Adrenal gland (tissue), 12 donors: ENCODE measurements around the gene IQSEC3. TPM values are rescaled to one million over a fixed set of nuclear protein-coding genes. Genes with fewer than 3 reads are reported as not detected.

Source experiments
- DNase-seq, 7 donors: peaks; one replicate each; pipeline ENCODE4 v3.0.0-alpha.2; 2019 to 2020
- H3K27ac ChIP-seq, 5 donors: fragments of 200-600 bp; sonication (generic) in 4 of 5; 1 replicate in 3 of 5; 2 replicates in 2 of 5; pipeline versions ENCODE4 v1.5.1 to v1.8.0; 2016 to 2020; ENCODE audit warnings: mild to moderate bottlenecking in 1 of 5
- H3K27me3 ChIP-seq: fragments of 200-600 bp; 2 replicates; pipeline ENCODE4 v1.8.0; 2021
- H3K36me3 ChIP-seq, 2 donors: fragments of 200-600 bp; replicated peaks in 1 of 2; 1 replicate in 1 of 2; 2 replicates in 1 of 2; pipeline versions ENCODE4 v1.5.1 to v1.8.0; 2018 to 2022
- H3K4me1 ChIP-seq, 2 donors: fragments of 200-600 bp; replicated peaks in 1 of 2; 1 replicate in 1 of 2; 2 replicates in 1 of 2; pipeline versions ENCODE4 v1.5.1 to v1.8.0; 2018 to 2021
- H3K4me3 ChIP-seq, 4 donors: fragments of 200-600 bp; sonication (generic) in 3 of 4; one replicate each; pipeline ENCODE4 v1.5.1; 2016 to 2018
- H3K9me3 ChIP-seq, 3 donors: fragments of 200-600 bp; sonication (generic) in 1 of 3; replicated peaks in 1 of 3; 1 replicate in 2 of 3; 2 replicates in 1 of 3; pipeline versions ENCODE4 v1.5.1 to v1.8.0; 2016 to 2021
- POLR2A ChIP-seq, 2 donors: fragments of 450-650 bp; IDR thresholded peaks; one replicate each; pipeline ENCODE4 v1.6.1; 2017; ENCODE audit warnings: antibody characterized with exemption in 2 of 2, mild to moderate bottlenecking in 2 of 2, moderate library complexity in 1 of 2
- WGBS, 4 donors: extraction: QIAGEN DNeasy Blood & Tissue Kit in 2 of 4; methylation state at CpG; one replicate each; pipeline versions ENCODE4 v1.1.5 to v1.1.7; 2013 to 2017; 5-methylcytosine and 5-hydroxymethylcytosine counted together
- intact Hi-C, 2 donors: fragments of 100-400 bp; cut with DNase I; formaldehyde crosslinking; loops; one replicate each; pipeline versions ENCODE4 v1.14.1 to v1.15.0; 2022 to 2023
- polyA plus RNA-seq, 3 donors: library from polyadenylated mRNA; stranded (reverse); fragments of 200-250 nt in 2 of 3; fragments of 350-450 nt in 1 of 3; fragmentation: Illumina TruSeq in 1 of 3; extraction: RNeasy Lipid Tissue Mini Kit (QIAGEN cat#74804) in 1 of 3; gene quantifications; one replicate each; pipeline ENCODE4 v1.2.3, GENCODE V29; 2013 to 2014
- total RNA-seq, 9 donors: library from RNA; depleted of rRNA in 4 of 9; stranded (reverse); fragments of >200 nt in 4 of 9; fragments of 120-200 nt in 1 of 9; fragmentation: NEBNext Ultra II Directional in 1 of 9; extraction: Animal tissue kit (Norgen Biotek cat#: 25700) in 1 of 9; gene quantifications; one replicate each; pipeline versions ENCODE4 v1.1.0 to v1.2.4, GENCODE V29; 2013 to 2023
- TF ChIP-seq, protein P1 (sequence below), 6 experiments: fragments of 450-650 bp in 4 of 6; fragments of 200-600 bp in 2 of 6; sonication (generic) in 1 of 6; IDR thresholded peaks; 1 replicate in 5 of 6; 2 replicates in 1 of 6; pipeline versions ENCODE4 v1.5.1 to v1.8.0; 2016 to 2021; ENCODE audit warnings: antibody characterized with exemption in 6 of 6, mild to moderate bottlenecking in 2 of 6, moderate library complexity in 1 of 6
- donor health status: healthy with polysubstance abuse.
- donor health status: Bipolar disorder and iron deficiency.
- donor health status: DM: yes; HTN: yes; CAD: no.
- donor health status: DM: no; HTN: no; CAD: no.
- donor health status: DM: no; HTN: no; CAD: no.
- donor health status: DM: yes; HTN: yes; CAD: no.

IQSEC3 gene
- total and polyA plus RNA-seq, 12 donors = 0.13 to 6.3 (median 1.00) TPM

DNA sequence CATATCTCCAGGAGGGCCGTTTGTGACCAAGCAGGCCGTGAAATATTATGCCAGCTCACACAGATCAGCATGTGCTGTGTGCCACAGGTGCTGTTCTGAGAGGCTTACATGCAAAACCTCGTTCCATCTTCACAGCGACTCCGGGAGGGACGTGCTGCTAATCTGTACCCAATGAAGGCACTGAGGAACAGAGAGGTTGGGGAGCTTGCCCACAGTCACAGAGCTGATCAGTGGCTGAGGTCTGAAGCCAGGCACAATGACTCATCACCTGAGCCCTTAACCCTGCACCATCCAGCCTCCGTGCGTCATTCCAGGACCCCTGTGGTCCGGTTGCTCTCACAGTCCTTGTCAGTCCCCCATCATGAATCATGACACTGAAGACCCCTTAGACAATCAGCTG lies 80.7 kb downstream of the IQSEC3 start:
- no peaks in the 10 kb centered on the region for H3K9me3 ChIP-seq
- TF ChIP-seq, protein P1, sequence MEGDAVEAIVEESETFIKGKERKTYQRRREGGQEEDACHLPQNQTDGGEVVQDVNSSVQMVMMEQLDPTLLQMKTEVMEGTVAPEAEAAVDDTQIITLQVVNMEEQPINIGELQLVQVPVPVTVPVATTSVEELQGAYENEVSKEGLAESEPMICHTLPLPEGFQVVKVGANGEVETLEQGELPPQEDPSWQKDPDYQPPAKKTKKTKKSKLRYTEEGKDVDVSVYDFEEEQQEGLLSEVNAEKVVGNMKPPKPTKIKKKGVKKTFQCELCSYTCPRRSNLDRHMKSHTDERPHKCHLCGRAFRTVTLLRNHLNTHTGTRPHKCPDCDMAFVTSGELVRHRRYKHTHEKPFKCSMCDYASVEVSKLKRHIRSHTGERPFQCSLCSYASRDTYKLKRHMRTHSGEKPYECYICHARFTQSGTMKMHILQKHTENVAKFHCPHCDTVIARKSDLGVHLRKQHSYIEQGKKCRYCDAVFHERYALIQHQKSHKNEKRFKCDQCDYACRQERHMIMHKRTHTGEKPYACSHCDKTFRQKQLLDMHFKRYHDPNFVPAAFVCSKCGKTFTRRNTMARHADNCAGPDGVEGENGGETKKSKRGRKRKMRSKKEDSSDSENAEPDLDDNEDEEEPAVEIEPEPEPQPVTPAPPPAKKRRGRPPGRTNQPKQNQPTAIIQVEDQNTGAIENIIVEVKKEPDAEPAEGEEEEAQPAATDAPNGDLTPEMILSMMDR (IDR thresholded peaks at IDR 0.05) = no peak
- no peak for TF ChIP-seq POLR2A (IDR thresholded peaks at IDR 0.05)
- no peaks in the 10 kb centered on the region for H3K36me3 ChIP-seq
- DNase-seq = no peak
- no peak overlapping the region for H3K4me3 ChIP-seq
- H3K27me3 ChIP-seq = no peaks in the 10 kb centered on the region
- no peaks in the 10 kb centered on the region for H3K4me1 ChIP-seq
- WGBS, 4 donors = 80 to 89% (median 87%) methylated on average over 7 to 9 of the region's 9 CpGs
- intact Hi-C loops = no loop called here
- no peak overlapping the region for H3K27ac ChIP-seq

DNA sequence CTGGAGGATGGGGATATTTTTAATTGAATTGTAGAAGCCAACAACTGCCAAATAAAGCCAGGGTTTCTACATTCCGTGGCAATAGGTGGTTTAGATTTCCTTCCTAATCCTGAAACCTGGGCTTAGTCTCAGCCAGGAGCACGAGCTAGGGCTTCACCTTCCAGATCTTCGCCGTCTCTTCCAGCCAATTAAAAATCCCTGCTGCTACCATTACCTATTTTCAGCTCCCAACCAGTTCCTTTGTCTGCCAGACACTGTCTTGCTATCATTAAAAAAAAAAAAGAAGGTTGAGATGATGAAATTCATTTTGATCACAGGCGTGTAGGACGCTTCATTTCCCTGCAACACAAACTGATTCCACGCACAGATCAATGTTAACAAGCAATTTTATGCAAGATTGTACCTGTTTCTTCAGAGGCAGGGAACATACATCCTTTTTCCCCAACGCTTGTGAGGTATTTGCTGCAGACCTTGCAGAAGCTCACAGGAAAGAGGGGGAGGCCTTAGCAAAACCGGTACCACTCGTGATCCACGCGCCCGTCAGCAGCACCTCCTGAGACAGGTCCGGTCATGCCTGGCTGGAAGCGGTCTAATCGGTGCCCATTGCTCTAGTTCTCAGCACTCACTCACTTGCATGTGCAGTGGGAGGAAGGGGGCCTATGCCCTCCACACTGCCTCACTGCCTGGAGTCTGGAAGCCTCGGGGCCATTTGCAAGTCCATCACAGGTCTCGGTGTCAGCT lies 82.3 kb downstream of the IQSEC3 start:
- Histone ChIP-seq H3K36me3 (no peaks in the 10 kb centered on the region), H3K4me1 (no peaks in the 10 kb centered on the region), H3K27me3 (no peaks in the 10 kb centered on the region), H3K4me3 (no peak overlapping the region), H3K9me3 (no peaks in the 10 kb centered on the region), H3K27ac (no peak overlapping the region)
- DNase-seq = no peak
- TF ChIP-seq, protein P1 (IDR thresholded peaks at IDR 0.05) = no peak
- no peak for TF ChIP-seq POLR2A (IDR thresholded peaks at IDR 0.05)
- 82 to 86% (median 85%) methylated on average over 17 to 18 of the region's 18 CpGs for WGBS, 4 donors
- intact Hi-C loops = no loop called here

DNA sequence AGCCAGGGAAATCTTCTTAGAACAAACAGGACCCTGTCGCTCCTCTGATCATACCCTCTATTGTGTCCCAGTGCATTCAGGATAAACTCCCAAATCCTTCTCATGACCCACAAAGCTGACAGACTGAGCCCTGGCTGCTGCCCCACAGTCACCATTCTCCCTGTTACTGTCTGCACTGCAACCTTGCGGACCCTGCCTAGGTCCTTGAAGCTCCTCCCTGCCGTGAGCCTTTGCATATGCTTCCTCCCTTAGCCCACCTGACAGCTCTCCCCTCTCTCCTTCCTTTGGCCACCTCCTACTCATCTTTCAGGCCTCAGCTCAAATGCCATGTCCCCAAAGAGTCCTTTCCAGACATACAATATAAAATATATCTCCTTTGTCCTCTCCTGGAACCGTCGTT lies 85.0 kb downstream of the IQSEC3 start:
- H3K36me3 ChIP-seq = no peaks in the 10 kb centered on the region
- no peaks in the 10 kb centered on the region for H3K9me3 ChIP-seq
- no peak overlapping the region for H3K27ac ChIP-seq
- no peak for TF ChIP-seq POLR2A (IDR thresholded peaks at IDR 0.05)
- TF ChIP-seq, protein P1 (IDR thresholded peaks at IDR 0.05) = no peak
- 72 to 78% (median 73%) methylated on average over 5 of the region's 5 CpGs for WGBS, 4 donors
- no peak overlapping the region for H3K4me3 ChIP-seq
- H3K4me1 ChIP-seq = no peaks in the 10 kb centered on the region
- no peaks in the 10 kb centered on the region for H3K27me3 ChIP-seq
- no peak for DNase-seq
- intact Hi-C loops = no loop called here

DNA sequence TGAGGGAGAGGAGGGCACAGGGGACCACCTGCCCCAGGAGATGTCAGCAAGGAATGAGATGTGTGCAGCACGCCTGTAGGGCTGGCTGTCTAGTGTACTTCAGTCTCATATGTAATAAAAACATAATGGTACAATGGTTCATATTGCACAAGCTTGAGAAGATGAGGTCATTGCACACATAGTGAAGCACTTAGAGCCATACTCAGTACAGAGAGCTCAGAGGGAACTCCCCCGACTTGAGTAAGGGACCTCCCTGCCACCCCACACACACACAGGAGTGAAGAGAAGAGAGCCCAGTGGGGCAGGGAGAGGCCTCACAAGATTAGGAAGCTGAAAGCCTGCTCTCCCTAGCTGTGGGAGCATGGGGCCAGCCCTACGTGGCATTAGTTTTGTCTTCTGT lies 85.9 kb downstream of the IQSEC3 start:
- no peak for TF ChIP-seq POLR2A (IDR thresholded peaks at IDR 0.05)
- 39 to 62% (median 52%) methylated on average over 2 to 3 of the region's 3 CpGs for WGBS, 4 donors

More for the DNA sequence above, 85.9 kb downstream of the IQSEC3 start:
- Histone ChIP-seq H3K4me3 (no peak overlapping the region), H3K4me1 (no peaks in the 10 kb centered on the region), H3K9me3 (no peaks in the 10 kb centered on the region), H3K27me3 (no peaks in the 10 kb centered on the region), H3K27ac (no peak overlapping the region), H3K36me3 (no peaks in the 10 kb centered on the region)
- no peak for DNase-seq
- intact Hi-C loops = no loop called here
